ENCODE data around the gene CRYGS. TPM values are rescaled to one million over a fixed set of nuclear protein-coding genes. Genes with fewer than 3 reads are reported as not detected.

Gene CRYGS
- 0.65 and 0.85 TPM in 2 replicates for total RNA-seq

GRCh38 chr3:186544281-186544680 lies at the start of gene CRYGS:
CRYGS (minus strand) TSS chr3:186544380; CDS start chr3:186544326, 54 bp downstream.

GRCh38 chr3:186570096-186570940 lies 26.1 kb upstream of the CRYGS start, which contains the start of gene DNAJB11:
DNAJB11 (plus strand) TSS chr3:186570720; CDS start chr3:186570898, 178 bp downstream.

GRCh38 chr3:186567072-186567921 lies 23.1 kb upstream of the CRYGS start, which contains the start of gene TBCCD1:
TBCCD1 (minus strand) TSS chr3:186567339; CDS start chr3:186564329, 3,010 bp downstream.

Other genes with a start within 250 kb of the CRYGS start
- gene DGKG, start 182.1 kb downstream of the CRYGS start, total RNA-seq: under 0.01 and 0.24 TPM in 2 replicates
- gene TBCCD1, start 23.0 kb upstream of the CRYGS start, total RNA-seq: 15.7 and 22.6 TPM in 2 replicates
- 31.6 and 32.9 TPM in 2 replicates for gene DNAJB11, start 26.3 kb upstream of the CRYGS start, total RNA-seq
- not detected in 2 replicates for gene AHSG, start 68.7 kb upstream of the CRYGS start, total RNA-seq
- gene FETUB, start 96.0 kb upstream of the CRYGS start, total RNA-seq: not detected in 2 replicates
- not detected in 2 replicates for gene HRG, start 121.6 kb upstream of the CRYGS start, total RNA-seq
- not detected in 2 replicates for gene KNG1, start 173.0 kb upstream of the CRYGS start, total RNA-seq
- gene EIF4A2, start 239.2 kb upstream of the CRYGS start, total RNA-seq: 383 and 424 TPM in 2 replicates